ENCODE measurements around the gene CEP131.

- TF ChIP-seq CTCF (IDR thresholded peaks at IDR 0.05) (no peak), POLR2A (IDR thresholded peaks at IDR 0.05) (no peak)
Measured at GRCh38 chr17:81143200-81143527, 79.6 kb downstream of the CEP131 start.
